Endometrium (tissue), 2 donors: Measurements from ENCODE around the gene LMCD1.

Experiments used
- FAIRE-seq: peaks from 2 replicates; lab custom pipeline; 2012; peaks lifted over from hg19 to GRCh38; lab: Jason Lieb, UNC
- donor health status: control.
- donor health status: control.

The LMCD1 gene

GRCh38 chr3:8536096-8537056 is 34.8 kb downstream of the LMCD1 start:
- no peak for FAIRE-seq

DNA sequence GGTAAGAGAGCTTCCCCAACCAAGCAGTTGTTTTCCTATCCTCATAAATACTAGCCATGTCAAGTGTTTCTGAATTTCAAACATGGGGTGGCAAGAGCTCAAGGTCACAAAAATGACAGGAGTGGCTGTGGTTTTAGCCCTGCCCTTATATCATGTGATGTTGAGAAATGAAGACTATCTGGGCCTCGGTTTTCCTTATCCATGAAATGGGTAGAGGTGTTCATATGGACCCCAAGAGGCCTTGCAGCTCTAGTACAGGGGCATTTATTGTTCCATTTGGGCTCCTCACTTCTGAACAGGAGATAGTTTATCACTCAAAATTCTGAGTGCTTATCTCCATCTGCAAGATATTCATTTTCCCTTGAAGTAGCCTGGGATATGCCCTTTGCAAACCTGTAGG is 35.8 kb downstream of the LMCD1 start:
- FAIRE-seq = no peak

DNA sequence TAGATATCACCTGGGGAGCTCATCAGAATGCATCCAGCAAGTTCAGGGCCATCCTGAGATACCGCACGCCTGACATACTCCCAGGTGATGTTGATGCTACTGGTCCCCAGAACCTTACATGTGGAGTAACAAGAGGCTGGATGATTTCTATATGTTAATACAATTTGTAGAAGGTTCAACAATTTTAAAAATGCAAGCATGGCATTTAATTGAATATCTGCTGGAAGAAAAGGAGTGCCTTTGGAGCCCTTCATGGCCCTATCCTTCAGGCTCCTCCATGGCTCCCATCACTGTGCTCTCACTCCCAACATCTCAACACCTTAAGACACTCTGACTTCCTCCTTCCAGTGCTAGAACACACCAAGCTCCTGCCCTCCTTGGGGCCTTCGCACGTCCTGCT is 36.6 kb downstream of the LMCD1 start:
- no peak for FAIRE-seq

DNA sequence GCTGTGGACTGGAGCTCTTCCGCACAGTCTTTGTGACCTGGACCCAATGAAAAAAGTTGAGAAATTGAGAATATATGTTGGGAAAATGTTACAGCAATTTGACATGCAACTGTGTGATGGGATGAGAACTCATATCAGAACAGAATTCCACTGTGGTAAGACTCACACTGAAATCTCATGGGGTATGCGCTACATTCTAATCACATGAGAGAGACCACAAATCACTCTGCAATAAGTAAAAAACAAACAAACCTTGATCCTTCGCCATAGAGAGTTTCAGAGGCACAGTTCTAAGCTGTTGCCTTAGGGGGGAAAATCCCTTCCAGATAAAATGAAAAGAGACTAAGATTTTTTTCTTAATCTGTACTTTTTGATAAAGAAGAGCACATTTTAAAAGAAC is 37.3 kb downstream of the LMCD1 start:
- no peak for FAIRE-seq

GRCh38 chr3:8539419-8539818 is 37.8 kb downstream of the LMCD1 start:
- FAIRE-seq = no peak

DNA sequence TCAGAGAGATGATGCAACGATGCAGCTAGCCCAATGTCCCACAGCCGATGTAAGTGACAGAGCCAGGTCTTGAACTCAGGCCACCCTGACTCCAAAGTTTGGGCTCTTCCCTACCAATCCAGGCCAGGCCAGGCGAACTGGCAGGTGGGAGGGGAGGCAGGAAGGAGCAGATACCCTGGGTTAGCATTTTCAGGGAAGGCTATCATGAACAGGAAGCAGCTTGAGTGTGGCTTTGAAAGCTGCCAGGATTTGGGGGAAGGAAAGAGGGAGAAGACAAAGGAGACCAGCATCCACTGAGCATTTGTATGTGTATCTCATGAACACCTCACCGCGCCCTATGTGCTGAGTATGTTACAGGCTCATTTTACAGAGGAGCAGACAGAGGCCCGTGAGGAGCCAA is 38.8 kb downstream of the LMCD1 start:
- FAIRE-seq = no peak

GRCh38 chr3:8541486-8541885 is 39.9 kb downstream of the LMCD1 start:
- FAIRE-seq = no peak

DNA sequence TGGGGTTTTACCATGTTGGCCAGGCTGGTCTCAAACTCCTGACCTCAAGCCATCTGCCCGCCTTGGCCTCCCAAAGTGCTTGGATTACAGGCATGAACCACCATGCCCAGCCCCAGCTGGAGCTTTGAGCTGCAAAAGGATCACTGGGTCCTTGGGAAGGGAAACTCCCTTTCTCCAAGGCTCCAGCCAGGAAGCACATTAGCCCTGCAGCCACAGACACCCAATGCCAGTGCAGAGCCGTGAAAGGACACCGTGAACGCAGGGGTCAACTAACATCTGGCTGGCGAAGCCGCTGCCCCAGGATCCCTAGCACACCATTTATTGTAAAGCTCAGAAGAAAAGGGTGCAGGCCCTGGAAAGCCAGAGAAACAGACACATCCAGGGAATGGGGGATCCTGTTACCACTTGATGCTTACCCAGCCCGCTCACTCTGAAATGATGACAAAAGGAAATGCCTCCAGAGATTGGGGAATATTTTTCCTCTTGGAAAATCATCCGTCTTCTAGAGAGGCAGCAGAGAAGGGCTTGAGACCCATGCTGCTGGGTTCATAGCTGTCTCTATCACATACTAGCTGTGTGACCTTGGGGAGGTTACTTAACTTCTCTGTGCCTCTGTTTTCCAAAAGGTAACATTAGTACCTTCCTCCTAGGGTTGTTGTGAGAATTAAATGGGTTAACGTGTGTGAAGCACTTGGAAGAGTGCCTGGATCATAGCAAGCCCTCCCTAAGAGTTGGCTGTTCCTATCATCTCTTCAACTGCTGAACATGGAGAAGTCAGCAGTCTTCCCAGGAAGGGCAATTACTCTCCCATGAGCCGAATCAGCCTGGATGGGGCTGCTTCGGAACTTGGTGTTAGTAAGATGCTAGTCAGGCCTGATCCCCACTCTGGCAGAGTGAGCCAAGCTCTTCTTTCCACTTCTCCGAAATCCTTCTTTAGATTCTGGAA is 40.8 kb downstream of the LMCD1 start:
- no peak for FAIRE-seq

- FAIRE-seq = no peak
These were observed 45.0 kb downstream of the LMCD1 start for GRCh38 chr3:8546609-8547008.

GRCh38 chr3:8548502-8549275 is 47.1 kb downstream of the LMCD1 start:
- no peak for FAIRE-seq

- no peak for FAIRE-seq
These were observed 47.7 kb downstream of the LMCD1 start for GRCh38 chr3:8549354-8549753.

- FAIRE-seq = no peak
These were observed 49.0 kb downstream of the LMCD1 start for GRCh38 chr3:8550611-8551010.

GRCh38 chr3:8552223-8552762 is 50.7 kb downstream of the LMCD1 start:
- FAIRE-seq = no peak

- FAIRE-seq = no peak
These were observed 51.8 kb downstream of the LMCD1 start for GRCh38 chr3:8553405-8553804.

GRCh38 chr3:8554696-8555095 is 53.1 kb downstream of the LMCD1 start:
- FAIRE-seq = no peak

GRCh38 chr3:8555113-8555661 is 53.6 kb downstream of the LMCD1 start:
- FAIRE-seq = no peak

- no peak for FAIRE-seq
These were observed 54.3 kb downstream of the LMCD1 start for GRCh38 chr3:8555725-8556472.

GRCh38 chr3:8556473-8556869 is 54.8 kb downstream of the LMCD1 start:
- no peak for FAIRE-seq

DNA sequence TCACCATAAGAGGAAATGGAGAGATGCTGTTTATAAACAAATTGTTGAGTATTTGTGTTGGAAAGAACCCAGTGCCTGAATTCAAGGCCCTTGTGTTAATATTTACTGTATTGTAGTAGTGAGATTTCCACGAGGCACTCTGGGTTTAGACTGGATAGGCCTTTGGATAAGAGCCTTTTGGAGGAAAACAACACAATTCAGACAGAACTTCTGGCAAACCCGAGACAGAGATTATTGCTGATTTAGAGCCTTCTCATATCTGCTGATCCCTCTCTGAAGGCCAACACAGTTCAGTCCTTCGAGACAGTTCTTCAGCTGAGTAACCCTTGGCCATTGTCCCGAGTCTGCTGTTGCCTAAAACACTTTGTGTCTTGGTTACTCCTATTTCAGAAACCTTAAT is 55.7 kb downstream of the LMCD1 start:
- no peak for FAIRE-seq

DNA sequence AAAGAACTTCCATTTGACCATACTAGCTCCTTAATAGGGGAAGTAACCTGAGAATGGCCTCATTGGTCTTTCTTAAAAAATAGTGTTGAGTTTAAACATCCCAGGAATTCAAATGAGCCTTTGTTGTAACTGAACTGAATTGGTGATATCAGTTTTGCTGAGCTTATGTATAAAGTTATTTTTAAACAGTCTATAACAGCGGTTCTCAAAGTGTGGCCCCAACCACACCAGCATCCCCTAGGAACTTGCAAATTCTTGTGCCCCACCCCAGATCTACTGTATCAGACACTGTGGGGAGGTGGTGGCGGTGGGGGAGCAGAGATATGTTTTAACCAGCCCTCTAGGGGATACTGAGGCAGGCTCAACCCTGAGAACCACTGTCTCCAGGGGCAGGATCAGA is 57.0 kb downstream of the LMCD1 start:
- FAIRE-seq = no peak

GRCh38 chr3:8559351-8559750 is 57.7 kb downstream of the LMCD1 start:
- FAIRE-seq = no peak
